ENCODE data around the gene EIF2S3.

- TF ChIP-seq, protein P1, sequence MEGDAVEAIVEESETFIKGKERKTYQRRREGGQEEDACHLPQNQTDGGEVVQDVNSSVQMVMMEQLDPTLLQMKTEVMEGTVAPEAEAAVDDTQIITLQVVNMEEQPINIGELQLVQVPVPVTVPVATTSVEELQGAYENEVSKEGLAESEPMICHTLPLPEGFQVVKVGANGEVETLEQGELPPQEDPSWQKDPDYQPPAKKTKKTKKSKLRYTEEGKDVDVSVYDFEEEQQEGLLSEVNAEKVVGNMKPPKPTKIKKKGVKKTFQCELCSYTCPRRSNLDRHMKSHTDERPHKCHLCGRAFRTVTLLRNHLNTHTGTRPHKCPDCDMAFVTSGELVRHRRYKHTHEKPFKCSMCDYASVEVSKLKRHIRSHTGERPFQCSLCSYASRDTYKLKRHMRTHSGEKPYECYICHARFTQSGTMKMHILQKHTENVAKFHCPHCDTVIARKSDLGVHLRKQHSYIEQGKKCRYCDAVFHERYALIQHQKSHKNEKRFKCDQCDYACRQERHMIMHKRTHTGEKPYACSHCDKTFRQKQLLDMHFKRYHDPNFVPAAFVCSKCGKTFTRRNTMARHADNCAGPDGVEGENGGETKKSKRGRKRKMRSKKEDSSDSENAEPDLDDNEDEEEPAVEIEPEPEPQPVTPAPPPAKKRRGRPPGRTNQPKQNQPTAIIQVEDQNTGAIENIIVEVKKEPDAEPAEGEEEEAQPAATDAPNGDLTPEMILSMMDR (IDR thresholded peaks at IDR 0.05): no peak
- TF ChIP-seq POLR2A (IDR thresholded peaks at IDR 0.05): no peak
These were observed 17.0 kb upstream of the EIF2S3 start for GRCh38 chrX:24037729-24038128.

Data from breast epithelium (tissue), 3 donors.